ENCODE data around the gene SAP30BP. TPM values are rescaled to one million over a fixed set of nuclear protein-coding genes. Genes with fewer than 3 reads are reported as not detected.
"Not testable (repeated sequence)": the region's sequence is repeated elsewhere in the genome, so short reads cannot be mapped to it uniquely, and the experiment has no call there.

SAP30BP gene
- total RNA-seq, 1 experiment from 2014 or later = 96.4 TPM

GRCh38 chr17:75637143-75637538 is 30.0 kb upstream of the SAP30BP start:
- intact Hi-C loops (cut with micrococcal nuclease; ENCODE audit: unreplicated experiment) = no loop called here
- CTCF ChIA-PET = interaction anchor here (0.9 to 1.3 kb wide), 2 partner anchors 9 to 15 kb away, joined by 3 to 5 read pairs; a partner anchor contains a TSS
- BruUV-seq (replicated peaks) = no TSS peak
- H3K27ac Mint-ChIP-seq (ENCODE audit: unreplicated experiment) = no peak overlapping the region
- H3K4me3 Mint-ChIP-seq (ENCODE audit: low read depth, unreplicated experiment) = no peak overlapping the region
- peaks cover 43% of the 10 kb centered on the region for H3K36me3 Mint-ChIP-seq (ENCODE audit: insufficient read depth, unreplicated experiment)
- H3K27me3 Mint-ChIP-seq (ENCODE audit: unreplicated experiment) = no peaks in the 10 kb centered on the region
- H3K9me3 Mint-ChIP-seq (ENCODE audit: low read depth, unreplicated experiment) = no peaks in the 10 kb centered on the region
- H3K4me1 Mint-ChIP-seq (ENCODE audit: low read depth, unreplicated experiment) = peaks cover 44% of the 10 kb centered on the region
- DNase-seq = no peak
- TF ChIP-seq, protein P1, sequence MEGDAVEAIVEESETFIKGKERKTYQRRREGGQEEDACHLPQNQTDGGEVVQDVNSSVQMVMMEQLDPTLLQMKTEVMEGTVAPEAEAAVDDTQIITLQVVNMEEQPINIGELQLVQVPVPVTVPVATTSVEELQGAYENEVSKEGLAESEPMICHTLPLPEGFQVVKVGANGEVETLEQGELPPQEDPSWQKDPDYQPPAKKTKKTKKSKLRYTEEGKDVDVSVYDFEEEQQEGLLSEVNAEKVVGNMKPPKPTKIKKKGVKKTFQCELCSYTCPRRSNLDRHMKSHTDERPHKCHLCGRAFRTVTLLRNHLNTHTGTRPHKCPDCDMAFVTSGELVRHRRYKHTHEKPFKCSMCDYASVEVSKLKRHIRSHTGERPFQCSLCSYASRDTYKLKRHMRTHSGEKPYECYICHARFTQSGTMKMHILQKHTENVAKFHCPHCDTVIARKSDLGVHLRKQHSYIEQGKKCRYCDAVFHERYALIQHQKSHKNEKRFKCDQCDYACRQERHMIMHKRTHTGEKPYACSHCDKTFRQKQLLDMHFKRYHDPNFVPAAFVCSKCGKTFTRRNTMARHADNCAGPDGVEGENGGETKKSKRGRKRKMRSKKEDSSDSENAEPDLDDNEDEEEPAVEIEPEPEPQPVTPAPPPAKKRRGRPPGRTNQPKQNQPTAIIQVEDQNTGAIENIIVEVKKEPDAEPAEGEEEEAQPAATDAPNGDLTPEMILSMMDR (IDR thresholded peaks at IDR 0.05; ENCODE audit: unreplicated experiment) = no peak

DNA sequence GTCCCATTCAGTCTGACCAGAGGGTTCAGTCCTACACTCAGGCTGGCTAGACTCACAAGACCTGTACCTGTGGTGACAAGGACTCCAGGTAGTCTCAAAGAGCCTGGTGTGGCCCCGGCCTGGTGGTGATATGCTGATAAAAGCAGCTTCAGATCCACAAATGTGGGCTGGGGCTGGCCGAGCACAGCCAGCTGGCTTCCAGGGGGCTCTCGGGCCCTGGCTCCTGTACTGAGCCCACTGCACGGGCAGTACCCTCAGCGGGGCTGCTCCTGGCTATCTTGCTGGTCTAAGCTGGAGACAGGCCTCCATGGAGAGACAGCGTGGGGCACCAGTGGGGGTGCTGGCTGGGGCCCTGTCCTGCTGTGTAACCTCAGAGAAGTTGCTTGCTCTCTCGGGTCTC is 29.6 kb upstream of the SAP30BP start:
- intact Hi-C loops (cut with micrococcal nuclease; ENCODE audit: unreplicated experiment) = no loop called here
- Mint-ChIP-seq H3K9me3 (ENCODE audit: low read depth, unreplicated experiment) (no peaks in the 10 kb centered on the region), H3K4me1 (ENCODE audit: low read depth, unreplicated experiment) (peaks cover 48% of the 10 kb centered on the region), H3K36me3 (ENCODE audit: insufficient read depth, unreplicated experiment) (peaks cover 46% of the 10 kb centered on the region), H3K4me3 (ENCODE audit: low read depth, unreplicated experiment) (no peak overlapping the region), H3K27ac (ENCODE audit: unreplicated experiment) (no peak overlapping the region), H3K27me3 (ENCODE audit: unreplicated experiment) (no peaks in the 10 kb centered on the region)
- CTCF ChIA-PET = no interaction called here
- TF ChIP-seq, protein P1 (IDR thresholded peaks at IDR 0.05; ENCODE audit: unreplicated experiment) = no peak
- DNase-seq = no peak
- BruUV-seq (replicated peaks) = no TSS peak

DNA sequence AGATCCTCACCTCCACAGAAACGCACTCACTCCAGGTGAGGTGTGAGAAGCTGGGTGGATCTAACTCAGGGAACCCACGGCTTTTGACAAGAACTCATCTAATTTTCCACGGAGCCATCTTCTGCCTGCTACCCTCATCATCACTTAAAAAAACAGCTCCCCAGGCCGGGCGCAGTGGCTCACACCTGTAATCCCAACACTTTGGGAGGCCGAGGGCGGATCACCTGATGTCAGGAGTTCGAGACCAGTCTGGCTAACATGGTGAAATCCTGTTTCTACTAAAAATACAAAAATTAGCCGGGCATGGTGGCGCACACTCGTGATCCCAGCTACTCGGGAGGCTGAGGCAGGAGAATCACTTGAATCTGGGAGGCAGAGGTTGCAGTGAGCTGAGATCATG is 29.1 kb upstream of the SAP30BP start:
- H3K9me3 Mint-ChIP-seq (ENCODE audit: low read depth, unreplicated experiment); DNase-seq; BruUV-seq (replicated peaks); H3K4me3 Mint-ChIP-seq (ENCODE audit: low read depth, unreplicated experiment); CTCF ChIA-PET; H3K27ac Mint-ChIP-seq (ENCODE audit: unreplicated experiment); H3K27me3 Mint-ChIP-seq (ENCODE audit: unreplicated experiment); intact Hi-C loops (cut with micrococcal nuclease; ENCODE audit: unreplicated experiment): not testable (repeated sequence)
- H3K4me1 Mint-ChIP-seq (ENCODE audit: low read depth, unreplicated experiment) = peaks cover 51% of the 10 kb centered on the region
- peaks cover 51% of the 10 kb centered on the region for H3K36me3 Mint-ChIP-seq (ENCODE audit: insufficient read depth, unreplicated experiment)

DNA sequence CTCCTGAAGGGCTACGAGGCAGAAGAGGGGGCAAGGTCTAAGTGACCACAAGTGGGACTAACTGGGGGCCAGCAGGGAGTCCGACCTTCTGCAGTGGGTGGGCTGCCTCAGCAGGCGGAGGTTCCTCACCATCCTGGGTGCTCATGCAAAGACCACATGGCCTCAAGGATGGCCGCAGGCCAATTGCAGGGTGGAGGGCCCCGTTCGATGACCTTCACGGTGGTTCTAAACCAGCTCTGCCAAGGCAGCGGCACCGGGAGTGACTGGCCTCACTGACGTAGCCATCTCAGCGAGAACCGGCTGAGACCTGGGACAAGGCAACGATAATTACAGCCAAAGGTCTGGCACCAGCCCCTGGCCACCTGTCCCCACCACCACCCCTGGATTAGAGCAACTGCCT is 28.2 kb upstream of the SAP30BP start:
- Mint-ChIP-seq H3K9me3 (ENCODE audit: low read depth, unreplicated experiment) (no peaks in the 10 kb centered on the region), H3K27me3 (ENCODE audit: unreplicated experiment) (no peaks in the 10 kb centered on the region)

GRCh38 chr17:75639327-75639726 is 27.8 kb upstream of the SAP30BP start:
- peak overlapping the region; percentile 83 for H3K27ac Mint-ChIP-seq (ENCODE audit: unreplicated experiment)
- CTCF ChIA-PET = interaction anchor here (0.8 to 1.6 kb wide), 4 partner anchors 10 to 15 kb away, joined by 3 to 6 read pairs (median 4); no protein-coding TSS in a partner anchor
- no peaks in the 10 kb centered on the region for H3K27me3 Mint-ChIP-seq (ENCODE audit: unreplicated experiment)
- intact Hi-C loops (cut with micrococcal nuclease; ENCODE audit: unreplicated experiment) = no loop called here
- no peaks in the 10 kb centered on the region for H3K9me3 Mint-ChIP-seq (ENCODE audit: low read depth, unreplicated experiment)
- TF ChIP-seq, protein P1 (IDR thresholded peaks at IDR 0.05; ENCODE audit: unreplicated experiment) = no peak
- no TSS peak for BruUV-seq (replicated peaks)
- peaks cover 38% of the 10 kb centered on the region for H3K4me1 Mint-ChIP-seq (ENCODE audit: low read depth, unreplicated experiment)
- H3K4me3 Mint-ChIP-seq (ENCODE audit: low read depth, unreplicated experiment) = no peak overlapping the region
- DNase-seq = no peak
- peaks cover 50% of the 10 kb centered on the region for H3K36me3 Mint-ChIP-seq (ENCODE audit: insufficient read depth, unreplicated experiment)

More for the DNA sequence above, 28.2 kb upstream of the SAP30BP start:
- CTCF ChIA-PET = interaction anchor here (1.2 to 1.6 kb wide), 2 partner anchors 9 to 13 kb away, joined by 3 to 5 read pairs; no protein-coding TSS in a partner anchor
- H3K36me3 Mint-ChIP-seq (ENCODE audit: insufficient read depth, unreplicated experiment) = peaks cover 50% of the 10 kb centered on the region
- intact Hi-C loops (cut with micrococcal nuclease; ENCODE audit: unreplicated experiment) = no loop called here
- TF ChIP-seq, protein P1 (IDR thresholded peaks at IDR 0.05; ENCODE audit: unreplicated experiment) = no peak
- peak overlapping the region; percentile 83 for H3K27ac Mint-ChIP-seq (ENCODE audit: unreplicated experiment)
- peaks cover 43% of the 10 kb centered on the region for H3K4me1 Mint-ChIP-seq (ENCODE audit: low read depth, unreplicated experiment)
- H3K4me3 Mint-ChIP-seq (ENCODE audit: low read depth, unreplicated experiment) = no peak overlapping the region
- TSS peak; percentile 33 for BruUV-seq (replicated peaks)
- DNase-seq = no peak

Measured in Calu3 (cell line).